ENCODE measurements around the gene SLF1. TPM values are rescaled to one million over a fixed set of nuclear protein-coding genes. Genes with fewer than 3 reads are reported as not detected.

Gene SLF1
- total and polyA plus RNA-seq, 2 experiments from 2014 or later: 36.3 to 43.8 TPM

DNA sequence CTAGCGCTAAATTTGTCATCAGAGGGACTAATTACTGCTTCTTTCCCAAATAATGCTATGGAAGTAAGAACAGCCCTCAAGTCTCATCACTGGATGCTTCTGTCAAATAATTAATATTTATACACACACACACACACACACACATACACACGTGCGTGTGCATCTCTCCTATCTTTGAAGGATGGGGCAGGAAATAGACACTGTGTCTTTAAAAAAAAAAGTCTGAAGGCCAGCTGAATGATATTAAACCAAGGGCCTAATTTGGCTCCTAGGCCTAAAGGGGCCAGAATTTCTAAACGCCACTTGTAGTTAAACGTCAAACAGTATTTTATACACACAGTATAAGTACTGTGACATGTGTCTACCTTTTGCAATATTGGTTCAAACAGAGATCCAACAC, 3.3 kb downstream of the SLF1 start:
- no peak overlapping the region for H3K27ac Mint-ChIP-seq
- no peak for DNase-seq (ENCODE audit: low spot score)
- no peaks in the 10 kb centered on the region for H3F3A ChIP-seq (replicated peaks; ENCODE audit: low read depth)
- H3K9me3 Mint-ChIP-seq: no peaks in the 10 kb centered on the region
- no peaks in the 10 kb centered on the region for H3K9me2 ChIP-seq (ENCODE audit: insufficient read depth)
- H3K27ac ChIP-seq (ENCODE audit: low read depth): no peak overlapping the region
- peaks cover 78% of the 10 kb centered on the region for H3K79me2 ChIP-seq (replicated peaks; ENCODE audit: insufficient read depth)
- peaks cover 9% of the 10 kb centered on the region for H3K4me1 ChIP-seq (ENCODE audit: insufficient read depth)
- H3K27me3 ChIP-seq (ENCODE audit: insufficient read depth): no peaks in the 10 kb centered on the region
- H2AFZ ChIP-seq: no peak overlapping the region
- no peaks in the 10 kb centered on the region for H3K27me3 Mint-ChIP-seq (ENCODE audit: insufficient read depth, low read depth, poor library complexity)
- no peak overlapping the region for H3K4me3 ChIP-seq
- H4K20me1 ChIP-seq (replicated peaks; ENCODE audit: insufficient read depth): peaks cover 23% of the 10 kb centered on the region
- no peak overlapping the region for H3K4me3 Mint-ChIP-seq
- no peak overlapping the region for H3K4me2 ChIP-seq
- no peak for ATAC-seq
- no peaks in the 10 kb centered on the region for H3K36me3 ChIP-seq (ENCODE audit: insufficient read depth)
- TF ChIP-seq, protein P1, sequence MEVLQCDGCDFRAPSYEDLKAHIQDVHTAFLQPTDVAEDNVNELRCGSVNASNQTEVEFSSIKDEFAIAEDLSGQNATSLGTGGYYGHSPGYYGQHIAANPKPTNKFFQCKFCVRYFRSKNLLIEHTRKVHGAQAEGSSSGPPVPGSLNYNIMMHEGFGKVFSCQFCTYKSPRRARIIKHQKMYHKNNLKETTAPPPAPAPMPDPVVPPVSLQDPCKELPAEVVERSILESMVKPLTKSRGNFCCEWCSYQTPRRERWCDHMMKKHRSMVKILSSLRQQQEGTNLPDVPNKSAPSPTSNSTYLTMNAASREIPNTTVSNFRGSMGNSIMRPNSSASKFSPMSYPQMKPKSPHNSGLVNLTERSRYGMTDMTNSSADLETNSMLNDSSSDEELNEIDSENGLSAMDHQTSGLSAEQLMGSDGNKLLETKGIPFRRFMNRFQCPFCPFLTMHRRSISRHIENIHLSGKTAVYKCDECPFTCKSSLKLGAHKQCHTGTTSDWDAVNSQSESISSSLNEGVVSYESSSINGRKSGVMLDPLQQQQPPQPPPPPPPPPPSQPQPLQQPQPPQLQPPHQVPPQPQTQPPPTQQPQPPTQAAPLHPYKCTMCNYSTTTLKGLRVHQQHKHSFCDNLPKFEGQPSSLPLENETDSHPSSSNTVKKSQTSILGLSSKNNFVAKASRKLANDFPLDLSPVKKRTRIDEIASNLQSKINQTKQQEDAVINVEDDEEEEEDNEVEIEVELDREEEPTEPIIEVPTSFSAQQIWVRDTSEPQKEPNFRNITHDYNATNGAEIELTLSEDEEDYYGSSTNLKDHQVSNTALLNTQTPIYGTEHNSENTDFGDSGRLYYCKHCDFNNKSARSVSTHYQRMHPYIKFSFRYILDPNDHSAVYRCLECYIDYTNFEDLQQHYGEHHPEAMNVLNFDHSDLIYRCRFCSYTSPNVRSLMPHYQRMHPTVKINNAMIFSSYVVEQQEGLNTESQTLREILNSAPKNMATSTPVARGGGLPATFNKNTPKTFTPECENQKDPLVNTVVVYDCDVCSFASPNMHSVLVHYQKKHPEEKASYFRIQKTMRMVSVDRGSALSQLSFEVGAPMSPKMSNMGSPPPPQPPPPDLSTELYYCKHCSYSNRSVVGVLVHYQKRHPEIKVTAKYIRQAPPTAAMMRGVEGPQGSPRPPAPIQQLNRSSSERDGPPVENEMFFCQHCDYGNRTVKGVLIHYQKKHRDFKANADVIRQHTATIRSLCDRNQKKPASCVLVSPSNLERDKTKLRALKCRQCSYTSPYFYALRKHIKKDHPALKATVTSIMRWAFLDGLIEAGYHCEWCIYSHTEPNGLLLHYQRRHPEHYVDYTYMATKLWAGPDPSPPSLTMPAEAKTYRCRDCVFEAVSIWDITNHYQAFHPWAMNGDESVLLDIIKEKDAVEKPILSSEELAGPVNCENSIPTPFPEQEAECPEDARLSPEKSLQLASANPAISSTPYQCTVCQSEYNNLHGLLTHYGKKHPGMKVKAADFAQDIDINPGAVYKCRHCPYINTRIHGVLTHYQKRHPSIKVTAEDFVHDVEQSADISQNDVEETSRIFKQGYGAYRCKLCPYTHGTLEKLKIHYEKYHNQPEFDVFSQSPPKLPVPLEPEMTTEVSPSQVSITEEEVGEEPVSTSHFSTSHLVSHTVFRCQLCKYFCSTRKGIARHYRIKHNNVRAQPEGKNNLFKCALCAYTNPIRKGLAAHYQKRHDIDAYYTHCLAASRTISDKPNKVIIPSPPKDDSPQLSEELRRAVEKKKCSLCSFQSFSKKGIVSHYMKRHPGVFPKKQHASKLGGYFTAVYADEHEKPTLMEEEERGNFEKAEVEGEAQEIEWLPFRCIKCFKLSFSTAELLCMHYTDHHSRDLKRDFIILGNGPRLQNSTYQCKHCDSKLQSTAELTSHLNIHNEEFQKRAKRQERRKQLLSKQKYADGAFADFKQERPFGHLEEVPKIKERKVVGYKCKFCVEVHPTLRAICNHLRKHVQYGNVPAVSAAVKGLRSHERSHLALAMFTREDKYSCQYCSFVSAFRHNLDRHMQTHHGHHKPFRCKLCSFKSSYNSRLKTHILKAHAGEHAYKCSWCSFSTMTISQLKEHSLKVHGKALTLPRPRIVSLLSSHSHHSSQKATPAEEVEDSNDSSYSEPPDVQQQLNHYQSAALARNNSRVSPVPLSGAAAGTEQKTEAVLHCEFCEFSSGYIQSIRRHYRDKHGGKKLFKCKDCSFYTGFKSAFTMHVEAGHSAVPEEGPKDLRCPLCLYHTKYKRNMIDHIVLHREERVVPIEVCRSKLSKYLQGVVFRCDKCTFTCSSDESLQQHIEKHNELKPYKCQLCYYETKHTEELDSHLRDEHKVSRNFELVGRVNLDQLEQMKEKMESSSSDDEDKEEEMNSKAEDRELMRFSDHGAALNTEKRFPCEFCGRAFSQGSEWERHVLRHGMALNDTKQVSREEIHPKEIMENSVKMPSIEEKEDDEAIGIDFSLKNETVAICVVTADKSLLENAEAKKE (CRISPR knock-in tag; IDR thresholded peaks at IDR 0.05): no peak
- TF ChIP-seq EZH2phosphoT487 (IDR thresholded peaks at IDR 0.05; ENCODE audit: unreplicated experiment): no peak
- no peak for TF ChIP-seq REST (IDR thresholded peaks at IDR 0.05; ENCODE audit: unreplicated experiment)
- no peak for TF ChIP-seq NANOG (IDR thresholded peaks at IDR 0.05; ENCODE audit: borderline replicate concordance)
- no peak for TF ChIP-seq STAT1 (IDR thresholded peaks at IDR 0.05; ENCODE audit: unreplicated experiment)
- no peak for TF ChIP-seq ZNF114 (CRISPR knock-in tag; IDR thresholded peaks at IDR 0.05)
- TF ChIP-seq POLR2AphosphoS5 (IDR thresholded peaks at IDR 0.05; ENCODE audit: low read depth): no peak
- TF ChIP-seq JUNB (IDR thresholded peaks at IDR 0.05; ENCODE audit: unreplicated experiment): no peak
- TF ChIP-seq ETS1 (IDR thresholded peaks at IDR 0.05): no peak
- TF ChIP-seq ZNF331 (CRISPR knock-in tag; IDR thresholded peaks at IDR 0.05; ENCODE audit: low read depth): no peak
- TF ChIP-seq EZH2 (IDR thresholded peaks at IDR 0.05; ENCODE audit: low read depth, unreplicated experiment): no peak
- no peaks in the 10 kb centered on the region; the same call in 2 of the 3 replicates for H3K36me3 Mint-ChIP-seq (ENCODE audit: low read depth)
- peaks cover 13% of the 10 kb centered on the region for H3K4me1 Mint-ChIP-seq

Data from GM23338 (cell line).